SK-N-SH (cell line): ENCODE measurements around the gene TMEM30A. TPM values are rescaled to one million over a fixed set of nuclear protein-coding genes. Genes with fewer than 3 reads are reported as not detected.

Source experiments
- CTCF ChIA-PET: fragments of 300-600, 350-600 bp; formaldehyde crosslinking; extraction: SDS; loops from one replicate; lab custom pipeline; 2021; lab: Yijun Ruan, JAX
- POLR2A ChIA-PET: fragments of 350-600 bp; sonication (Branson Sonifier 250); formaldehyde crosslinking; extraction: SDS; loops from one replicate; lab custom pipeline; 2020; ENCODE audit warnings: antibody characterized with exemption, inconsistent platforms; lab: Yijun Ruan, JAX
- DNase-seq: peaks from one replicate; pipeline ENCODE4 v3.0.0; 2012
- H2AFZ ChIP-seq: fragments of 200-600 bp; sonication (generic); 2 replicates; pipeline ENCODE4 v1.8.1; 2016; ENCODE audit warnings: antibody characterized with exemption, mild to moderate bottlenecking, low read depth
- H3F3A ChIP-seq: fragments of 200-600 bp; sonication (generic); replicated peaks from 2 replicates; pipeline ENCODE3; 2016; ENCODE audit warnings: antibody characterized with exemption, mild to moderate bottlenecking; ENCODE audit not compliant: insufficient read depth
- H3K27ac ChIP-seq, 2 experiments: fragments of 200-500 bp in 1 of 2; fragments of 200-600 bp in 1 of 2; sonication (Bioruptor generic) in 1 of 2; sonication (generic), shearing (Covaris generic) in 1 of 2; 2 replicates each; pipeline versions ENCODE4 v1.5.1 to v1.6.1; 2014 to 2016; ENCODE audit warnings: low read depth in 2 of 2, inconsistent platforms in 1 of 2, low read length in 1 of 2, mild to moderate bottlenecking in 1 of 2, mixed read lengths in 1 of 2
- H3K27me3 ChIP-seq: fragments of 200-600 bp; sonication (generic), shearing (Covaris generic); 2 replicates; pipeline ENCODE4 v1.6.1; 2016; ENCODE audit warnings: mixed run types; ENCODE audit not compliant: insufficient read depth
- H3K36me3 ChIP-seq, 2 experiments: fragments of 200-500 bp in 1 of 2; fragments of 200-600 bp in 1 of 2; sonication (Bioruptor generic) in 1 of 2; sonication (generic) in 1 of 2; replicated peaks in 1 of 2; 2 replicates each; pipeline versions ENCODE3 to v1.5.1; 2014 to 2016; ENCODE audit warnings: low read length in 1 of 2, mild to moderate bottlenecking in 1 of 2; ENCODE audit not compliant: insufficient read depth in 2 of 2, control insufficient read depth in 1 of 2
- H3K4me1 ChIP-seq, 2 experiments: fragments of 200-500 bp in 1 of 2; fragments of 200-600 bp in 1 of 2; sonication (Bioruptor generic) in 1 of 2; sonication (generic), shearing (Covaris generic) in 1 of 2; 2 replicates each; pipeline versions ENCODE4 v1.5.1 to v1.6.1; 2014 to 2016; ENCODE audit warnings: low read depth in 1 of 2, low read length in 1 of 2, mixed run types in 1 of 2; ENCODE audit not compliant: insufficient read depth in 2 of 2, control insufficient read depth in 1 of 2
- H3K4me2 ChIP-seq: fragments of 200-600 bp; sonication (generic), shearing (Covaris generic); 2 replicates; pipeline ENCODE4 v1.6.1; 2017; ENCODE audit warnings: mixed run types
- H3K4me3 ChIP-seq, 2 experiments: fragments of 200-500 bp in 1 of 2; fragments of 200-600 bp in 1 of 2; sonication (Bioruptor generic) in 1 of 2; sonication (generic), shearing (Covaris generic) in 1 of 2; 2 replicates each; pipeline versions ENCODE4 v1.5.1 to v1.8.1; 2014 to 2016; ENCODE audit warnings: low read depth in 2 of 2, inconsistent platforms in 1 of 2, low read length in 1 of 2, mild to moderate bottlenecking in 1 of 2, mixed read lengths in 1 of 2, moderate library complexity in 1 of 2
- H3K79me2 ChIP-seq: fragments of 200-600 bp; sonication (generic); 2 replicates; pipeline ENCODE4 v1.8.1; 2017; ENCODE audit warnings: mild to moderate bottlenecking; ENCODE audit not compliant: insufficient read depth
- H3K9ac ChIP-seq: fragments of 200-600 bp; sonication (generic); 2 replicates; pipeline ENCODE4 v1.6.1; 2017; ENCODE audit warnings: mixed run types
- H3K9me2 ChIP-seq: fragments of 200-600 bp; sonication (generic); 2 replicates; pipeline ENCODE4 v1.6.1; 2017; ENCODE audit warnings: mixed run types
- H3K9me3 ChIP-seq: fragments of 200-600 bp; sonication (generic); 2 replicates; pipeline ENCODE4 v1.6.1; 2017; ENCODE audit warnings: mixed run types, mild to moderate bottlenecking, moderate library complexity
- H4K20me1 ChIP-seq: fragments of 200-600 bp; sonication (generic); 2 replicates; pipeline ENCODE4 v1.6.1; 2017; ENCODE audit warnings: mild to moderate bottlenecking, mixed run types; ENCODE audit not compliant: insufficient read depth
- ELF1 ChIP-seq: IDR thresholded peaks from 2 replicates; pipeline ENCODE4 v1.4.0; 2012
- EP300 ChIP-seq, 2 experiments: IDR thresholded peaks; 2 replicates each; pipeline versions ENCODE4 v1.4.0 to v1.6.1; 2012; ENCODE audit warnings: borderline replicate concordance in 1 of 2, low read depth in 1 of 2, low read length in 1 of 2
- EZH2phosphoT487 ChIP-seq: fragments of 200-600 bp; sonication (generic); IDR thresholded peaks from 2 replicates; pipeline ENCODE4 v1.6.1; 2017; ENCODE audit warnings: low read depth, mixed run types, mild to moderate bottlenecking, antibody characterized with exemption, moderate library complexity, borderline replicate concordance
- GABPA ChIP-seq: IDR thresholded peaks from 2 replicates; pipeline ENCODE4 v1.4.0; 2012; ENCODE audit warnings: low read depth, mild to moderate bottlenecking
- JUND ChIP-seq: IDR thresholded peaks from 2 replicates; pipeline ENCODE4 v1.4.0; 2012
- MXI1 ChIP-seq: IDR thresholded peaks from 2 replicates; pipeline ENCODE4 v1.6.1; 2012; ENCODE audit warnings: mild to moderate bottlenecking, low read depth, low read length, improper control_type of control experiment
- RAD21 ChIP-seq: IDR thresholded peaks from 2 replicates; pipeline ENCODE4 v1.6.1; 2012; ENCODE audit warnings: mild to moderate bottlenecking, low read length
- USF1 ChIP-seq: IDR thresholded peaks from 2 replicates; pipeline ENCODE4 v1.4.0; 2012; ENCODE audit warnings: low read depth, borderline replicate concordance
- USF2 ChIP-seq: fragments of 150-350 bp; IDR thresholded peaks from 2 replicates; pipeline ENCODE4 v1.6.1; 2017; ENCODE audit warnings: antibody characterized with exemption, low read length, low read depth, borderline replicate concordance
- WGBS: methylation state at CpG from one replicate; pipeline ENCODE4 v1.1.6; 2017; ENCODE audit warnings: low lambda C conversion rate; 5-methylcytosine and 5-hydroxymethylcytosine counted together
- polyA plus RNA-seq, 3 experiments: library from polyadenylated mRNA; depleted of rRNA; stranded (reverse); fragments of >200 nt; gene quantifications; 2 replicates each; pipeline ENCODE4 v1.2.3, GENCODE V29; 2012

Gene TMEM30A
- polyA plus RNA-seq, 1 of the 3 experiments (the other 2 are of a cell fraction) = 22.8 TPM

GRCh38 chr6:75208298-75209183 lies 76.1 kb downstream of the TMEM30A start (continued):
- TF ChIP-seq USF1 = no peak

GRCh38 chr6:75206576-75207342 lies 77.8 kb downstream of the TMEM30A start:
- Histone ChIP-seq H3K79me2 (no peaks in the 10 kb centered on the region), H3K9me3 (no peaks in the 10 kb centered on the region), H4K20me1 (no peaks in the 10 kb centered on the region), H2AFZ (no peak overlapping the region), H3K36me3 (no peaks in the 10 kb centered on the region), H3K4me2 (peak overlapping the region; percentile 73), H3F3A (no peaks in the 10 kb centered on the region), H3K9me2 (no peaks in the 10 kb centered on the region), H3K4me1 (peaks cover 4% of the 10 kb centered on the region in 2 experiments; a peak in 1 of 4 replicates), H3K27me3 (peaks cover 72% of the 10 kb centered on the region), H3K4me3 (peak overlapping the region in 1 of 2 experiments; percentile 58; a peak in 2 of 4 replicates), H3K9ac (no peak overlapping the region), H3K27ac (no peak overlapping the region)
- ChIA-PET CTCF (interaction anchor here (1.2 to 9.0 kb wide), 6 partner anchors 11 to 1469 kb away, joined by 3 to 95 read pairs (median 13); no protein-coding TSS in a partner anchor), POLR2A (no interaction called here)
- TF ChIP-seq RAD21 (no peak), USF2 (no peak), GABPA (no peak), JUND (no peak), EZH2phosphoT487 (peak; percentile 30; the same call in 1 of the 2 replicates), ELF1 (no peak), MXI1 (no peak), EP300 (IDR thresholded peaks at IDR 0.05; ENCODE audit: borderline replicate concordance in 1 of 2, low read depth in 1 of 2, low read length in 1 of 2) (no peak)
- 21% methylated on average over 35 of the region's 35 CpGs for WGBS
- peak; percentile 18 for DNase-seq
